HG02884 (cell line): ENCODE data around the gene DSTN.
A peak's percentile ranks its signal among the peaks of the same experiment; 100 is the strongest.

Experiments used
- ATAC-seq: cut with Tn5 transposase; IDR thresholded peaks from one replicate; pipeline ENCODE4 v1.9.1; 2021; ENCODE audit warnings: mild to moderate bottlenecking, moderate library complexity; ENCODE audit not compliant: unreplicated experiment

DSTN gene

DNA sequence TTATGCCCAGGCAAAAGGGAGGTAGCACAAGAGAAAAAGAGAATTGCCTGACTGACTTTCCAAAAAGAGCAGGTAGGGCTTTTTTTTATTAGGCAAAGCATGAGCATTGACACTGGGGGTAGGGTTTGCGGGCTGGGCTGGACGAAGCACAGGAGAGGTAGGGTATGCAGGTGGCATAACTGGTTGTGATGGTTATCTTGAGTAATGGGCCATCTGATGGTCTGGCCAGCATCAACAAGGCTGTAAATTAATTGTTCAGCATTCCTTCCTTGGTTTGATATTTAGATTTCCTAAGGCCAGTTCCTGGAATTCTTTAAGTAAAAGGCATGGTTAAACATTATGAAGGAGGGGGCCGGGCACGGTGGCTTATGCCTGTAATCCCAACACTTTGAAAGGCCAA lies 24.7 kb upstream of the DSTN start:
- ATAC-seq: no peak

- ATAC-seq: no peak
Measured at GRCh38 chr20:17549131-17549530, 20.7 kb upstream of the DSTN start.

- ATAC-seq: no peak
Measured at GRCh38 chr20:17555106-17555505, 14.8 kb upstream of the DSTN start.

- ATAC-seq: no peak
Measured at GRCh38 chr20:17556837-17557674, 12.8 kb upstream of the DSTN start.

DNA sequence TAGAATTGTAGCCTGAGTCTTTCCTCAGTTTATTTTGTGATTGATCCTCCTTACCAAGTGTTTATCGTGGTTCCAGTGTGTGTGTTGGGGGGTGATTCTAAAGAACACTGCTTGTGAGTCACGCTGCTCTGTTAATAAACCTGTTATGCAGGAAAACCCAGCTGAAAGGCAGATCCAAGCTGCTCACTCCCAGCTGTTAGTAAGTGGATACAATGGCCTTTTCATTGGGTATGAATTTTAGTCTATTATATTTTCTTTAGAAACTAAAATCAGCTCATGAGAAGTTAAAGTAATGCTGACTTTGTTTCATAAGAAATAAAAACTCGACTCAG lies 12.2 kb upstream of the DSTN start:
- ATAC-seq: no peak

GRCh38 chr20:17558154-17558940 lies 11.5 kb upstream of the DSTN start:
- no peak for ATAC-seq

GRCh38 chr20:17558941-17559304 lies 11.0 kb upstream of the DSTN start:
- no peak for ATAC-seq

DNA sequence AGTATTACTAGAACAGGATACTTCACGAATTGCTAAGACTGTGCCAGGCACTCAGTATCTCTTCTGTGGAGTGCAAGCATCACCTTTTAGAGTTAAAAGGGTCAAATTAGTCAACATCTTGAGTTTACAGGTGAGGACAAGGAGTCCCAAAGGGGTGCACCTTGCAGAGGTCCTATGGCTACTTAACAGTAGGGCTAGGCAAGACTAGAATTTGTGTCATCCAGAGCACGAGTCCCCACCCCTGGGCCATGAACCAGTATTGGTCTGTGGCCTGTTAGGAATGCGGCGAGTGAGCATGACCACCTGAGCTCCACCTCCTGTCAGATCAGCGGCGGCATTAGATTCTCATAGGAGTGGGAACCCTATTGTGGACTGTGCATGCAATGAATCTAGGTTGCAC lies 10.5 kb upstream of the DSTN start:
- ATAC-seq: no peak

- ATAC-seq: no peak
Measured at GRCh38 chr20:17560344-17561074, 9.4 kb upstream of the DSTN start.

DNA sequence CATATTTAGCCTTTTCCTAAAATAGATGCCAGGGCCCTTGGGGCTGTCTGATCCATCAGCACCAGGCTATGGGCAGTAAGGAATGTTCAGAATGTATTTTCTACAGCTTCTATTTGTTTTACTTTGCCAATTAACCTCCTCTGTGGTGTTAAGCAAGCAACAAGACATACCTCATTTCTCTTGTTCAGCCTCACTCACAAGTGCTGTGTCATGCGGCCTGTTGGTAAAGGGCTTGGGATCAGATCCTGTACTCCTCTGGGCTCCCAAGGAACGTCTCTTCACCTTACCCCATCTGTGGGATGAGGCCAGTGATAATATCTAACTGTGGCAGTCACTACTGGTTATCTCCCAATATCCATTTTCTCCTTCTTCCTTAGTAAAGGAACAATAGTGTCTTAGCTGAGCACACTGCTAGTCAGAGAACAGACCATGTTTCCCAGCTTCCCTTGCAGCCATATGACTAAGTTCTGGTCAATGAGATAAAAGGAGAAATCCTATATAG lies 7.0 kb upstream of the DSTN start:
- no peak for ATAC-seq

- no peak for ATAC-seq
Measured at GRCh38 chr20:17565169-17565845, 4.6 kb upstream of the DSTN start.

GRCh38 chr20:17566345-17566744 lies 3.5 kb upstream of the DSTN start:
- ATAC-seq: no peak

DNA sequence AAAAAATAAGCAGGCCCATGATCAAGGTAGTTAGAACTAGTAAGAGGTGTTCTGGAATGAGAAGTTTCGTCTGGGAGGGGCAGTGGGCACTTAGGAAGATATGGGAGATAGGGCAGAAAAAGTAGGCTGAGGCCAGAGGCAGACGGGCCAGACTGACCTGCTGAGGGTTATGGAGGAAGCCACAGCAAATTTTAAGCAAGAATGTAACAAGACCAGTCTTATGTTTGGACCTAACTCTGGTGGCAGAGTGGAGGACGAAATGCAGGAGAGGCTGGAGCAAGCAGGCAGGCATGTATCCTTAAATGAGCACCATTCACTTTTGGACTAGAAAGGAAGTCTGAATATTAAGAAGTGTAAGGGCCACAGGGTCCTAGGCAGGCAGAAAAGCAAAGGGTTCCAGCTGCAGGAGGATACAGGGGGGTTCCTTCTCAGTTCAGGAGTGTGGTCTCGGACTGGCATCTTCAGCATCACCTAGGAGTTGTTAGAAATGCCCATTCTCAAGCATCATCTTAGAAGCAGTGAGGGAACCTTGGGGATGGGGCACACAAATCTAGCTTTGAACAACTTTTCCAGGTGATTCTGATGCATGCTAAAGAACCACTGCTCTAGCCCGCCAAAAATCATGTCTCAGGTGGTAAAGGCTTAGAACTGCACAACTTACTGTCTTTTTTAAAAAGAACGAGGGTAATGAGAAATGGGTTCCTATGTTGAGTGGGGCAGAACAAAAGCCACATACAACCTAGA lies 1.7 kb upstream of the DSTN start:
- ATAC-seq: no peak

DNA sequence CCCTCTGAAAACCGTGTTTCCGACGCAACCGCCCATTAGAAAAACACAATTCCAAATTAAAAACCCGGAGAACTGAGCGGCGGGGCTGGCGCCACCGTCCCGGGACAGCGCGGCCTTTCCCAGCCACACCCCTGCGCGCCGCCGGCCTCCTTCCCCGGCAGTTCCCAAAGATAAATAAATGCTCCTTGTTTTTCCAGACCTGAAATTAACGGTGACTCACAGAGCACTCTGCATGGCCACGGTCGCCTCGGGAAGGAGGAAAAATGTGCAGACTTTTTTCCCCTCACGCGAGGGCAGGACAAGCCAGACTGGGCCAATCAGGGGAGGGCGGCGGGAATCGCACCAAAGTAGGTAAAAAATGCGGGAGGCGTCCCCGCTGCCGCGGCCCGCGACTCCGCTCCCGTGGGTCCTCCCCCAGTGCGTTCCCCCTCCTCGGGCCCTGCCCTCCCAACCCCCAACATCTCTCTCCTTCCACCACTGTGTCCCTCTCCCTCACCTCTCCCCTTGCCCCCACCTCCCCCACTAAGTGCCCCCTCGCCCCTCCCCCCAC lies 828 bp upstream of the DSTN start:
- ATAC-seq: no peak

GRCh38 chr20:17570347-17571152 lies 675 bp downstream of the DSTN start:
- ATAC-seq: peak; percentile 32

- ATAC-seq: no peak
Measured at GRCh38 chr20:17571153-17571527, 1.3 kb downstream of the DSTN start.

GRCh38 chr20:17572034-17572638 lies 2.3 kb downstream of the DSTN start:
- no peak for ATAC-seq

DNA sequence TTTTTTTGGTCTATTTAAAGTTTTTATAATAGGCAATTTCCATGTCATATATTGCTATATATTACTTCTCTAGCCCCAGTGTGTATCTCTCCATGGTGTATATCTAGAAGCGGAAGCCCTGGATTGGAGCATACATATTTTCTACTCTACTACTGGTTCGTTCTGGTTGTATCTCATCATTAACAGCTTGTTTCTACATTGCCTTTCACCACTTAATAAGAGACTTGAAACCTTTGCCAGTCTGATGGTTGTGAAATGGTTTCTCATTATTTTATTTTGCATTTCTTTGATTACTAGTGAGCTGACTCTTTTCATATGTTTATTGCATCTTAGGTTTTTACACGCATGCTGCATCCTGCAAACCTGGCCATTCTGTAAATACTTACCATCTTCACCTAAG lies 3.6 kb downstream of the DSTN start:
- ATAC-seq: no peak

GRCh38 chr20:17576215-17576614 lies 6.3 kb downstream of the DSTN start:
- ATAC-seq: no peak
